Prostate gland (tissue), 2 donors: ENCODE measurements around the gene ABCC8. TPM values are rescaled to one million over a fixed set of nuclear protein-coding genes. Genes with fewer than 3 reads are reported as not detected.

Experiments used
- DNase-seq: peaks from one replicate; pipeline ENCODE4 v3.0.0-alpha.2; 2019; ENCODE audit warnings: low spot score
- H3K27ac ChIP-seq, 2 donors: fragments of 200-600 bp; sonication (generic); 2 replicates each; pipeline ENCODE4 v1.5.1; 2017 to 2019
- H3K27me3 ChIP-seq: fragments of 200-600 bp; sonication (generic); replicated peaks from 2 replicates; pipeline ENCODE4 v1.5.1; 2019; ENCODE audit not compliant: insufficient read depth
- H3K36me3 ChIP-seq, 2 donors: fragments of 200-600 bp; sonication (generic); 1 replicate in 1 of 2; 2 replicates in 1 of 2; pipeline versions ENCODE4 v1.5.1 to v1.8.1; 2017 to 2019
- H3K4me1 ChIP-seq: fragments of 200-600 bp; sonication (generic); replicated peaks from 2 replicates; pipeline ENCODE4 v1.5.1; 2019
- H3K4me3 ChIP-seq, 2 donors: fragments of 200-600 bp; sonication (generic); 2 replicates each; pipeline ENCODE4 v1.5.1; 2017 to 2019
- H3K9me3 ChIP-seq: fragments of 200-600 bp; sonication (generic); 2 replicates; pipeline ENCODE4 v1.5.1; 2017
- POLR2A ChIP-seq: fragments of 450-650 bp; IDR thresholded peaks from one replicate; pipeline ENCODE4 v1.6.1; 2016; ENCODE audit warnings: antibody characterized with exemption, mild to moderate bottlenecking
- POLR2AphosphoS5 ChIP-seq: sonication (generic); formaldehyde crosslinking; IDR thresholded peaks from one replicate; pipeline ENCODE4 v1.6.1; 2017; ENCODE audit warnings: antibody characterized with exemption
- WGBS: methylation state at CpG from one replicate; pipeline ENCODE4 v1.1.5; 2018; 5-methylcytosine and 5-hydroxymethylcytosine counted together
- intact Hi-C: fragments of 100-400 bp; cut with DNase I; formaldehyde crosslinking; loops from one replicate; pipeline ENCODE4 v1.14.2; 2022
- total RNA-seq, 2 donors: library from RNA; depleted of rRNA; stranded (reverse); fragments of >200 nt; gene quantifications; one replicate each; pipeline ENCODE4 v1.1.0, GENCODE V29; 2016
- TF ChIP-seq, protein P1 (sequence below), 4 experiments: fragments of 200-600 bp in 2 of 4; fragments of 450-650 bp in 2 of 4; sonication (generic) in 2 of 4; IDR thresholded peaks; 1 replicate in 3 of 4; 2 replicates in 1 of 4; pipeline ENCODE4 v1.5.1; 2016 to 2019; ENCODE audit warnings: antibody characterized with exemption in 4 of 4, mild to moderate bottlenecking in 2 of 4, moderate library complexity in 2 of 4

The ABCC8 gene
- total RNA-seq, 2 donors from 2014 or later = 5.7 to 10.2 TPM

DNA sequence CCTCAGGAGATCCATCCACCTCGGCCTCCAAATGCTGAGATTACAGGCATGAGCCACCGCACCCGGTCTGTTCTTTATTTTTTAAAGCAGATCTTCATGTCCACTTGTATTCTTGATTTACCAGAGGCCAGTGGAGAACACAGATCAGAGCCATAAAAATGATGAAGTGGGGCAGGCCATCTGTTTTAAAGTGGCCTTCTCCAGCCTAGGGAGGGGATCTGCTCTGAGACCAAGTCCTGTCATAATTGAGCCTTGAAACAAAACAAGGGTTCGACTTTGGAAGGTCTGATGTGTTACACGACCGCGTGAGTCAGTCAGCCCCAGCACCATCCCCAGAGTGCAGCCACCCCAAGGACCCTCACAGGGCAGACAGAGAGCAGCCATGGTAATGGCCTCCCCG lies 27.5 kb downstream of the ABCC8 start:
- Histone ChIP-seq H3K9me3 (no peaks in the 10 kb centered on the region), H3K27me3 (no peaks in the 10 kb centered on the region), H3K36me3 (no peaks in the 10 kb centered on the region), H3K4me3 (no peak overlapping the region), H3K27ac (no peak overlapping the region), H3K4me1 (no peaks in the 10 kb centered on the region)
- TF ChIP-seq, protein P1, sequence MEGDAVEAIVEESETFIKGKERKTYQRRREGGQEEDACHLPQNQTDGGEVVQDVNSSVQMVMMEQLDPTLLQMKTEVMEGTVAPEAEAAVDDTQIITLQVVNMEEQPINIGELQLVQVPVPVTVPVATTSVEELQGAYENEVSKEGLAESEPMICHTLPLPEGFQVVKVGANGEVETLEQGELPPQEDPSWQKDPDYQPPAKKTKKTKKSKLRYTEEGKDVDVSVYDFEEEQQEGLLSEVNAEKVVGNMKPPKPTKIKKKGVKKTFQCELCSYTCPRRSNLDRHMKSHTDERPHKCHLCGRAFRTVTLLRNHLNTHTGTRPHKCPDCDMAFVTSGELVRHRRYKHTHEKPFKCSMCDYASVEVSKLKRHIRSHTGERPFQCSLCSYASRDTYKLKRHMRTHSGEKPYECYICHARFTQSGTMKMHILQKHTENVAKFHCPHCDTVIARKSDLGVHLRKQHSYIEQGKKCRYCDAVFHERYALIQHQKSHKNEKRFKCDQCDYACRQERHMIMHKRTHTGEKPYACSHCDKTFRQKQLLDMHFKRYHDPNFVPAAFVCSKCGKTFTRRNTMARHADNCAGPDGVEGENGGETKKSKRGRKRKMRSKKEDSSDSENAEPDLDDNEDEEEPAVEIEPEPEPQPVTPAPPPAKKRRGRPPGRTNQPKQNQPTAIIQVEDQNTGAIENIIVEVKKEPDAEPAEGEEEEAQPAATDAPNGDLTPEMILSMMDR (IDR thresholded peaks at IDR 0.05) = no peak
- no peak for TF ChIP-seq POLR2AphosphoS5
- no peak for TF ChIP-seq POLR2A
- intact Hi-C loops = no loop called here
- DNase-seq = no peak
- 75% methylated on average over 8 of the region's 8 CpGs for WGBS

DNA sequence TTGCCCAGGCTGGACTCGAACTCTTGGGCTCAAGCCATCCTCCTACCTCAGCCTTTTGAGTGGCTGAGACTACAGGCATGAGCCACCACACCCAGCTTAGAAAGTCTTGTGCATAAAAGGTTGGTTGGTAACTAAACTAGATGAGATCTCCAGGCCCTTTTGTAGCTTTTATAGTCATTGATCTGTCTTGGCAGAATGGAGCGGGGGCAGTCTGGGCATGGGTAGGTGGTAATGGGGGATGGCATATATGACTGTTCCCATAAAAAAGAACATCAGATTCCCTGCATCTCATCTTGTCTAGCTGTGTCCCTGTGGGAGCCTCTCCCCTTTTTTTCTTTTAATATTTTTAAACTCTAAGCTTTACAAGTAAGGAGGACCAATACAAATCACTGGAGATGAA lies 30.2 kb downstream of the ABCC8 start:
- 88% methylated on average over 2 of the region's 2 CpGs for WGBS
- H3K4me3 ChIP-seq = no peak overlapping the region

DNA sequence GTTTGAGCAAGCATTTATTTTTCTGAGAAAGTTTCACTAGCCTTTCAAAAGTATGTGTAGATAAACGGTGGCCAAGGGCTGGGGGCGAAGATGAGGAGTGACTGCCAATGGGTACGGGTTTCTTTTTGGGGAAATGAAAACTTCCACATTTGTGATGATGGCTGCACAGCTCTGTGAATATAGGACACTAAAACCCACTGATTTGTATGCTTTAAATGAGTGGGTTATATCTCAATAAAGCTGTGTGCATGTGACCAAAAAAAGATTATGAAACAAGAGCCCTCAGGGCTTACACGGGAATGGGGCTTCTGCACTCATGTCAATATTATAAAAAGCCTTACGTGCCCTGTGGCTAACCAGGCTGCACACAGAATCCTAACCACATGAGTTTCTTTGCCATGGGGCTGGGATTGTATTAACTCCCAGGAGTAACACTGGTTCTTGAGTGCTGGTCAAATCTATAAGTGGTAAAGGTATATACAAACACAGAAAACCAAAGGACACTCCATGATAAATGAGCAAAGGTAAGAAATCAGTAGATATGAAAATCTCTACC lies 31.3 kb downstream of the ABCC8 start:
- H3K27me3 ChIP-seq = no peaks in the 10 kb centered on the region
- H3K36me3 ChIP-seq = no peaks in the 10 kb centered on the region
- H3K4me3 ChIP-seq = no peak overlapping the region
- WGBS = 65% methylated on average over 5 of the region's 5 CpGs
- no peaks in the 10 kb centered on the region for H3K4me1 ChIP-seq
- no peak for DNase-seq
- no peaks in the 10 kb centered on the region for H3K9me3 ChIP-seq
- H3K27ac ChIP-seq = no peak overlapping the region
- TF ChIP-seq POLR2A = no peak
- TF ChIP-seq, protein P1 (IDR thresholded peaks at IDR 0.05) = no peak
- TF ChIP-seq POLR2AphosphoS5 = no peak
- intact Hi-C loops = no loop called here

More for the DNA sequence above, 30.2 kb downstream of the ABCC8 start:
- intact Hi-C loops = no loop called here
- H3K27me3 ChIP-seq = no peaks in the 10 kb centered on the region
- TF ChIP-seq, protein P1 (IDR thresholded peaks at IDR 0.05) = no peak
- TF ChIP-seq POLR2AphosphoS5 = no peak
- TF ChIP-seq POLR2A = no peak
- H3K36me3 ChIP-seq = no peaks in the 10 kb centered on the region
- H3K9me3 ChIP-seq = no peaks in the 10 kb centered on the region
- H3K27ac ChIP-seq = no peak overlapping the region
- H3K4me1 ChIP-seq = no peaks in the 10 kb centered on the region
- DNase-seq = no peak

DNA sequence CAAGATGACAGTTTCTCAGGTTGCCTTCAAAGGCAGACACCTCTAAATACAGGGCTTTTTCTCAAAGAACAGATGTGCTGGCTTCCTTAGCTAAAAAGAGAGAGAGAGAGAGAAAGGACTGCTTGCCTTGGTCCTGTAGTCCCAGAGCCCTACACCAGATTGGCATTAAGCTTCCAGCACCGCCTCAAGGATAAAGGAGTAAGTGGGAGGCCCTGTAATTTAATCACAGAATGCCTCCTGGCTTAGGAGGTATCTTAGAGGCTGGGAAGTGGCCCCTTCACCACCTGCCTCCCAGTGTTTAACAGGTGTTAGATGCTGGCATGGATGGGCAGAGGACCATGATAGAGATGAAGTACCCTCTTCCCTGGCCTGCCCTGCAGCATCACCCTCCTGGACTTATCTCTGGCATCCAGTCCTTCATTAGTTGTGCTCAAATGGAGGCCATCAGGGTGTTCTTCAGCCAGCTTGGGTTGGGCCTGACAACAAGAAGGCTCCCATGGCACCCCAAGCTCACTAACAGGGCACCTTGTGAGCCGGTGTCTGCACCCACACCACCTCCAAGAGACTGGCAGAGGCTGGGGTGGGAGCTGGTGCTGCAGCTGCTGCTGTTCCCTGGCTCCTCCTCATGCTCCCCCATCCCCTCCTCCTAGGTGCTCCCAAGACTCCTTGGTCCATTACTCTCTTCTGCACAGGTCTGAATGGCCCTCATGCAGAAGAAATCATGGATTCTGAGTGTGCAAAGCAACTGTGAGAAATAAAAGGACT lies 32.5 kb downstream of the ABCC8 start:
- Histone ChIP-seq H3K27me3 (no peaks in the 10 kb centered on the region), H3K36me3 (no peaks in the 10 kb centered on the region), H3K4me1 (no peaks in the 10 kb centered on the region), H3K4me3 (no peak overlapping the region), H3K9me3 (no peaks in the 10 kb centered on the region), H3K27ac (no peak overlapping the region)
- no peak for TF ChIP-seq POLR2A
- no peak for TF ChIP-seq POLR2AphosphoS5
- TF ChIP-seq, protein P1 (IDR thresholded peaks at IDR 0.05) = no peak
- intact Hi-C loops = no loop called here
- no peak for DNase-seq
- WGBS = 93% methylated on average over 2 of the region's 2 CpGs

DNA sequence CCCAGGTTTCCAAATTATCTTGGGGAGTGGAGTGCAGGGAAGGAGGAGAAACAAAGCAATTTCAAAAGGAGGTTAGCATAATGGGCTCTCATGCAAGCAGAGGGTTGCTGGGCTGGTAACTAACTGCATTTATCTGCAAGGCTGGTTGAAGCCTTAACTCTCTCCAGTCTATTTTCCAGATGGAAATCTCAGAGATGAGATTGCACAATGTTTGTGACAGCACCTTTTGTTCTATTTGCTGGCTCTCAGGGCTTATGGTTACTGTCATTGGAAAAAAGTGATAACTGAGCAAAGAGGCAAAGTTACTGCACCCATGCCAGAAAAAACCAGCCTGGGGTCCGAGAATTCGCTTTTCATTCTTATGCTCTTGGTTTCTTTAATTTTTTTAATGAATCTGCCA lies 33.2 kb downstream of the ABCC8 start:
- Histone ChIP-seq H3K9me3 (no peaks in the 10 kb centered on the region), H3K27ac (no peak overlapping the region), H3K4me3 (no peak overlapping the region), H3K27me3 (no peaks in the 10 kb centered on the region), H3K4me1 (no peaks in the 10 kb centered on the region), H3K36me3 (no peaks in the 10 kb centered on the region)
- no peak for DNase-seq
- TF ChIP-seq, protein P1 (IDR thresholded peaks at IDR 0.05) = no peak
- intact Hi-C loops = no loop called here
- WGBS = 86% methylated on average over 2 of the region's 2 CpGs
